ENCODE data around the gene CDCP1. TPM values are rescaled to one million over a fixed set of nuclear protein-coding genes. Genes with fewer than 3 reads are reported as not detected.

CDCP1 gene
- total and polyA plus RNA-seq, 2 donors from 2014 or later, result 3.7 to 39.6 TPM

DNA sequence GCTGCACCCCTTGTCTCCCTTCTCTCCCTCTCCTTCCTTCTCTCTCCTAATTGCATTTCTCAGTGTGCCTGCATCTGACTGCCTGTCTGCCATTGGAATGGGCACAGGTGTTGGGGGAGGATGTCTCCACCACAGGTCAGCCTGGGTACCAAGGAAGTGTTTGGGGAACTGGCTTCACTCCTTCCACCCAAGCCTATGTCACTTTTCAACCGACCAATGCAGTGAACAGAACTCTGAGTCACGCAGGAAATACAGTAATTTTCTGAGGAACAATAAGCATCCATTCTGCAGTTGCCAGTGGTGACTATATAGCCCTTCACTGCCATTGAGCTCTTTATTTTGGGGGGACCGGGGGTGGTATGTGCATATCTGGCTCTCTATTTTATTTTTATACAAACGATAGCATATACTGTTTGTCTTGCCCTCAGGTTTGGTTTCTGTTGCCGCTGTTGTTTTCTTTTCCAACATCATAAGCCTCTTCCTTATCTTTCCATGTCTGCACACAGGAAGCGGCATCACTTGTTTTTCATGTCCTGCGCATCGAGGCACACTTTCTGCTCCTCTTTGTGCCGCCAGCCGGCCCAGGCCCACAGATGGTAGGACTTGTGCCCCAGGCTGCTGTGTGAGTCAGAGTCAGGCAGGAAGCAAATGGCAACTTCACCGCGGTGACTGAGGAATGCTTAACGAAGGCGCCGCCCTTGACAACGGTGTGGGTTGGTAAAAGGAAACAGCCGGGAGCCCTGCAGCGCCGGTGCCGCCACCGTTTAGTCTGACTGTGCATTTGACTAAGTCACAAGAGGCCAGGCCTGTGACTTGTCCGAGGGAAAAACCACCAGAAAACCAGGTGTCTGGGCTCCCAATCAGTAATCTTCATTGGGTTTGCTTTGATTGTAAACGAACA, 21.1 kb upstream of the CDCP1 start:
- H3K9me3 ChIP-seq (ENCODE audit: control insufficient read depth in 2 of 3, insufficient read depth in 1 of 3, low read length in 3 of 3), result no peaks in the 10 kb centered on the region
- no peaks in the 10 kb centered on the region for H3K36me3 ChIP-seq (ENCODE audit: control insufficient read depth in 2 of 3, insufficient read depth in 3 of 3, low read length in 3 of 3)
- H3K27me3 ChIP-seq (ENCODE audit: control insufficient read depth, insufficient read depth, low read length), result no peaks in the 10 kb centered on the region
- TF ChIP-seq, protein P1, sequence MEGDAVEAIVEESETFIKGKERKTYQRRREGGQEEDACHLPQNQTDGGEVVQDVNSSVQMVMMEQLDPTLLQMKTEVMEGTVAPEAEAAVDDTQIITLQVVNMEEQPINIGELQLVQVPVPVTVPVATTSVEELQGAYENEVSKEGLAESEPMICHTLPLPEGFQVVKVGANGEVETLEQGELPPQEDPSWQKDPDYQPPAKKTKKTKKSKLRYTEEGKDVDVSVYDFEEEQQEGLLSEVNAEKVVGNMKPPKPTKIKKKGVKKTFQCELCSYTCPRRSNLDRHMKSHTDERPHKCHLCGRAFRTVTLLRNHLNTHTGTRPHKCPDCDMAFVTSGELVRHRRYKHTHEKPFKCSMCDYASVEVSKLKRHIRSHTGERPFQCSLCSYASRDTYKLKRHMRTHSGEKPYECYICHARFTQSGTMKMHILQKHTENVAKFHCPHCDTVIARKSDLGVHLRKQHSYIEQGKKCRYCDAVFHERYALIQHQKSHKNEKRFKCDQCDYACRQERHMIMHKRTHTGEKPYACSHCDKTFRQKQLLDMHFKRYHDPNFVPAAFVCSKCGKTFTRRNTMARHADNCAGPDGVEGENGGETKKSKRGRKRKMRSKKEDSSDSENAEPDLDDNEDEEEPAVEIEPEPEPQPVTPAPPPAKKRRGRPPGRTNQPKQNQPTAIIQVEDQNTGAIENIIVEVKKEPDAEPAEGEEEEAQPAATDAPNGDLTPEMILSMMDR (IDR thresholded peaks at IDR 0.05; ENCODE audit: borderline replicate concordance, extremely low read depth, insufficient read depth), result no peak
- H3K4me1 ChIP-seq (ENCODE audit: control insufficient read depth in 2 of 3, insufficient read depth in 2 of 3, low read depth in 1 of 3, low read length in 3 of 3), result peaks cover 0 to 10% (median 4%) of the 10 kb centered on the region in 3 donors
- DNase-seq (peak; percentile 82 to 95 (median 91)), FAIRE-seq (no peak)
- intact Hi-C loops (cut with DNase I), result no loop called here
- peak overlapping the region in 1 of 3 donors; percentile 8 for H3K9ac ChIP-seq (ENCODE audit: low read length in 3 of 3)
- peak overlapping the region in 1 of 2 donors; percentile 9 for H3K27ac ChIP-seq (ENCODE audit: low read depth in 2 of 2, low read length in 2 of 2)
- peak overlapping the region in 1 of 3 donors; percentile 15 for H3K4me3 ChIP-seq (ENCODE audit: low read length in 3 of 3)

DNA sequence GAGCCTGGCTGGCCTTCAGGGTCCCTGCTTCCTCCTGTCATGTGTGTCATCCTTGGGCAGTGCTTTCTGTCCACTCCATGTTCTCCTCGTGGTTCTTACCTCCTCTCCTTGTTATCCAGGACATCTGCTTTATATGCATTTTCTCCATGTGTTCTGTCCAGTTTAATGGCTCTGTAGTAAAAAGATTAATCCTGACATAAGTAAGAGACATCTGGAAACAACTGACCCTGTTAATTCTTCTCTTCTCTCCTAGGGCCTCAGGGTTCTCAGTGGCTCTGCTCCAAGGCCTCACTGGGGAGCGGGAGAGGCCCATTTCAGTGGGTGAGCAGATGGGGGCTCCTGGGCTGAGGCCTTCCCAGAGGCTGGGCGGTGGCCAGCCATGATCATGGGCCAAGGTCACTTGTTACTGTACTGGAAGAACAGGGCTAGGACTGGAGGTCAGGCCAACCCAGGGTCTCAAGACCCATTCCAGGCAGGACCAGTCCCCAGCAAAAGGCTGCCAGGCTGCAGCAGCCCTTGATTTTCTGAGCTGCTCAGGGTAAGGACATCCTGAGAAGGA, 20.2 kb upstream of the CDCP1 start:
- Histone ChIP-seq H3K4me3 (ENCODE audit: low read length in 3 of 3) (no peak overlapping the region), H3K27me3 (ENCODE audit: control insufficient read depth, insufficient read depth, low read length) (no peaks in the 10 kb centered on the region), H3K9ac (ENCODE audit: low read length in 3 of 3) (no peak overlapping the region), H3K36me3 (ENCODE audit: control insufficient read depth in 2 of 3, insufficient read depth in 3 of 3, low read length in 3 of 3) (no peaks in the 10 kb centered on the region), H3K27ac (ENCODE audit: low read depth in 2 of 2, low read length in 2 of 2) (no peak overlapping the region), H3K4me1 (ENCODE audit: control insufficient read depth in 2 of 3, insufficient read depth in 2 of 3, low read depth in 1 of 3, low read length in 3 of 3) (peaks cover 0 to 10% (median 4%) of the 10 kb centered on the region in 3 donors), H3K9me3 (ENCODE audit: control insufficient read depth in 2 of 3, insufficient read depth in 1 of 3, low read length in 3 of 3) (no peaks in the 10 kb centered on the region)
- intact Hi-C loops (cut with DNase I), result no loop called here
- TF ChIP-seq, protein P1 (IDR thresholded peaks at IDR 0.05; ENCODE audit: borderline replicate concordance, extremely low read depth, insufficient read depth), result no peak
- DNase-seq (peak in 1 of 5 donors; percentile 57), FAIRE-seq (no peak)

DNA sequence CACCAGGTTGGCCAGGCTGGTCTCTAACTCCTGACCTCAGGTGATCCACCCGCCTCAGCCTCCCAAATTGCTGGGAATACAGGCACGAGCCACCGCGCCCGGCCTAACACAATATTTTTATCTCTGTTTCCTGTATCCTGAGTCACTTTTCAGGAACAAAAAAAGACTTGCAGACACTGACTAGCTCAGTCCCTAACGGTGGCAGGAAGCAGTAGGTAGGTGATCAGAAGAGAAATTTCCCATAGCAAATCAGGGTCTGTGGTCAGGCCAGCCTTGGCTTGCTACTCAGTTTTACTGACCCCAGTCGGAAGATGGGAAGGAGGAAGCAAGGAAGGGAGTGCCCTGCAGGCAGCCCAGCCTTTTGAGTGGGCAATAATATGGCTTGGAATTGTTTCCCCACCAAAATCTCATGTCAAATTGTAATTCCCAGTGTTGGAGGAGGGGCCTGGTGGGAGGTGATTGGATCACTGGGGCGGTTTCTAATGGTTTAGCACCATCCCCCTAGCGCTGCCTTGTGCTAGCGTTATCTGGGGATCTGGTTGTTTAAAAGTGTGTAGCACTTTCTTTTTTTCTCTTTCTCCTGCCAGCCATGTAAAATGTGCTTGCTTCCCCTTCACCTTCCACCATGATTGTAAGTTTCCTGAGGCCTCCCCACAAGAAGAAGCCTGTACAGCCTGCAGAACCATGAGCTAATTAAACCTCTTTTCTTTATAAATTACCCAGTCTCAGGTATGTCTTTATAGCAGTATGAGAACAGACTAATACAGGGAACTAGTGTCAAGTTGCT, 19.5 kb upstream of the CDCP1 start:
- Histone ChIP-seq H3K4me3 (ENCODE audit: low read length in 3 of 3) (no peak overlapping the region), H3K4me1 (ENCODE audit: control insufficient read depth in 2 of 3, insufficient read depth in 2 of 3, low read depth in 1 of 3, low read length in 3 of 3) (peaks cover 0 to 10% (median 4%) of the 10 kb centered on the region in 3 donors), H3K27ac (ENCODE audit: low read depth in 2 of 2, low read length in 2 of 2) (no peak overlapping the region), H3K9ac (ENCODE audit: low read length in 3 of 3) (no peak overlapping the region), H3K36me3 (ENCODE audit: control insufficient read depth in 2 of 3, insufficient read depth in 3 of 3, low read length in 3 of 3) (no peaks in the 10 kb centered on the region), H3K27me3 (ENCODE audit: control insufficient read depth, insufficient read depth, low read length) (no peaks in the 10 kb centered on the region), H3K9me3 (ENCODE audit: control insufficient read depth in 2 of 3, insufficient read depth in 1 of 3, low read length in 3 of 3) (no peaks in the 10 kb centered on the region)
- FAIRE-seq (no peak), DNase-seq (no peak)
- TF ChIP-seq, protein P1 (IDR thresholded peaks at IDR 0.05; ENCODE audit: borderline replicate concordance, extremely low read depth, insufficient read depth), result no peak
- intact Hi-C loops (cut with DNase I), result no loop called here
